ENCODE data around the gene UBR2.
A peak's percentile ranks its signal among the peaks of the same experiment; 100 is the strongest.

UBR2 gene

DNA sequence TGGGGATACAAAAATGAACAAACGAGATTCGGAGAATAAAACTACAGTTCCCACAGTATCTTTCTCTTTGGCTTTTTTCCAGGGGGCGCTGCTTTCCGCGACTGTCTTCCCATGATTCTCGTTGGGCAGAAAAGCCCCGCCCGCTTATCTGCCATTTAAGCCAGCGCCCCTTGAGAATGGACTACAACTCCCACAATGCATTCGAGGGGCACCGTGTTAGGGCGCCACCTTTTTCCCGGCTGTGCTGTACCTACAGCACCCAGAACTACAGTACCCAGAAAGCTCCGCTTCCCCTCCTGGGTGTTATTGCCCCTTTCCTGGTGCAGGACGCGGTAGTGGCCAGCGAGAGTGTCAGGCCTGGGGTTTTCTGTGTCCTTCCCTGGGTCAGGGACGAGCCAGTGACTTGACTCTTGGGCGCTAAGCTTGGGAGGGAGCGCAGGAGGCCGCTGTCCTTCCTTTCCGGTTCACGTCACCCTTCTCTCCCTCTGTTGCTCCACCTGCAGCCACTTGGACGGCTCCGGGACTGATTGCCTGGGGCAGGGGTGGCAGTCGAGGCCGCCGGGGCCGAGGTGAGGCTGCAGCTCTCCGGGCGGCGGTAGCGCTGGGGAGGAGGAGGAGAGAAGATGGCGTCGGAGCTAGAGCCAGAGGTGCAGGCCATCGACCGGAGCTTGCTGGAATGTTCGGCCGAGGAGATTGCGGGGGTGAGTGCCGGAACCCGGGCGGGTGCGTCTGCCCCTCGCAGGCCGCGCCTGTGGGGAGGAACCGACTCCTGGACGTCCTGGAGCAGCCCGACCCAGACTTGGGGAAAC, at the start of gene UBR2:
TSS of gene UBR2 (plus strand) at position 333 of the 809 bp plus-strand sequence. CDS start at position 624, 291 bp downstream.
- peak; percentile 96 for DNase-seq

GRCh38 chr6:42514745-42515144, 49.1 kb upstream of the UBR2 start:
- DNase-seq = no peak

DNA sequence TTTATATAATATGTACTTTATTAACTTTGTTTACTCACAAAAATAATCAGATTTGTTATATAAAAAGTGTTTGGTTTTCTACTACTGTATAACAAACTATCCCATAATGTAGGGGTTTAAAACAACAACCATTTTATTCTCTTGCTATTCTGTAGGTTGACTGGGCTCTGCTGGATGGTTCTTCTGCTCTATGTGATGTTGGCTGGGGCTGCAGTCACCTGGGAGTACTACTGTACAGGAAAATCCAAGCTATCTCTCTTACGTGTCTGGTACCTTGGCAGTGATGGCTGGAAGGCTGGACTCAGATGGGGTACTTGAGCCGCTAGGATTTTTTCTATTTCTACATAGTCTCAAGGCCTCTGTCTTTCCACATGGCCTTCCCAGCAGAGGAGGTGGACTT, 44.0 kb upstream of the UBR2 start:
- no peak for DNase-seq

DNA sequence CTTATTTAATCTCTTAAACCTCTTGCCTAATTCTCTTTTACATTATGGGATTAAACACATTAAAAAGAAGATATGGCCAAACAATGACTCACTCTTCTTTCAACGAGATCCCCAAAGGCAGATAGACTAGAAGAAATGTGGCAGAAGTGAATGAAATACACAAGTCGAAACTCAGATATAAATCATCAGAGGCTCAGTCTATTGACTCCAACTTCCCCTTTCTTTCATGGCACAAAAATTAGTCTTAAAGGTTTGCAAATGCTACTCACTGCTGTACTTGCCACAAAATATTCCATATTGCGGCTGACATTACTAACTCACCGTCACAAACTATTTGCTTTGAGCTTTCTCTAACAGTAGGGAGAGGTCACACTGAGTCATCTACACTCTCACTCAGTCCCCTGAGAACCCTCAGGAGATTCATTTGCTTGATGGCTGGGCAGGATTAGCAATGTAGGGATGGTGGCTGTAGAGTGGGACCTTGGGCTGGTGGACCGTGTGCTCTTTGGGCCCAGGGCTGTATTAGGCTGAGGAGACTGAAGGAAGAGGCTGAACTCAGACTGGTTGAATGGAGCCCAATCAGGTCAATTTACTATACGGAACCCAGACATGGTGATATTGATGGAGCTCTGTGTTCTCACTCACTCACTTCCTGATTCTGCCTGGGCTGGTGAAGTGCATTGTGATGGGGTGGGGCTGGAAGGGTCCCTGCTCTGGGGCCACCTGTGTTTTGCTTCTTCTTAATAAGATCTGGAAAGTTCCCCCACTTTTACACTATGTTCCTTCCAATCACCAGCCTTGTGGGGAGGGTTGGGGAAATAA, 42.8 kb upstream of the UBR2 start:
- no peak for DNase-seq

- DNase-seq = no peak
Observed at GRCh38 chr6:42522036-42522435, 41.8 kb upstream of the UBR2 start.

DNA sequence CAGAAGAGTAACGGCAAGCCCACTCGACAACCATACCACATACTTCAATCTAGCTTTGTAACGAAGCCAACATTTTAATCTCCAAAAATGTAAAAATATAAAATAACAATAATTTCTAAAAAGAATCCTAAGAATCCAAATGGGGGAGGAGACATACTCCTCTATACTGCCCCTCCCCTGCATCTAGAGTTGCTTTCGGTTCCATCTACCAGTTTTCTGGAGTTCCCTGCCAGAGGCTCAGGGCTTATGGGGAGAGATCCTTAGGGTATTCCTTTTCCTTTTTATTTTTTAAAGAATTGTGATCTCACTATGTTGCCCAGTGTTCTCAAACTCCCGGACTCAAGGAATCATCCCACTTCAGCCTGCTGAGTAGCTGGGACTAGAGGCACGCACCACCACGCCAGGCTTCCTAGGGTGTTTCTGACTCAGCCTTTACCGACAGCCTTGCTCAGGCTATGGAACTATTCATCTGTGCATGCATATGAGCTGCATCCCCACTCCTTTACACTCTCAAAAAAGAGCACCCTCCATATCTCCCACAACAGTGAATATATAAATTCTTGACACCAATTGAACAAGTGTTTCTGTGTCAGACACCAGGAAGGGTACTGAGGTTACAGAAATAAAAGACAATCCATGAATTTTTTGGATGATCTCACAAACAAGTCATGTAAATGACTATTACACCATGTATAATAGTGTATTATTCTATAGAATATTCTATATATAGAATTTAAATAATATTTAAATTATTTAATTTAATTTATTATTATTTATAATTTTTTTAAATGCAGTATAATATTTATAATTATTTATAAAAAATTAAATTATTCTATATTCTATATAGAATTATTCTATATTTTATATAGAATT, 40.7 kb upstream of the UBR2 start:
- DNase-seq = no peak

- no peak for DNase-seq
Observed at GRCh38 chr6:42525206-42525605, 38.6 kb upstream of the UBR2 start.

- DNase-seq = no peak
Observed at GRCh38 chr6:42526616-42527015, 37.2 kb upstream of the UBR2 start.

DNA sequence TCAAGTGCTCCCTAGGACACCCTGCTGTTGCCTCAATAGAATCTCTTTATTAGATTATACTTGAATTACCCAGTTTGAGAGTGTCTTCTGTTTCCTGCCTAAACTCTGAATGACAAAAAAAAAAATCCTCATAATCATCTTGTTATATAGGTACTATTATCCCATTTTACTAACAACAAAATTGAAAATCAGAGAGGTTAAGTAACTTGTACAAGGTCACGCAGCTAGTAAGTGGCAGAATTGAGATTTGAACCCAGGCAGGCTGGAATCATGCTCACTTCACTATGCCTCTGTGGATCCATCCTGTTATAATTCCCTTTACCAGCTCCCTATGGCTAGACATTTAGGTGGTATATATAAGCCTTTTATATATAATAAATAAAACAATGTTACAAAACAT, 36.6 kb upstream of the UBR2 start:
- no peak for DNase-seq

DNA sequence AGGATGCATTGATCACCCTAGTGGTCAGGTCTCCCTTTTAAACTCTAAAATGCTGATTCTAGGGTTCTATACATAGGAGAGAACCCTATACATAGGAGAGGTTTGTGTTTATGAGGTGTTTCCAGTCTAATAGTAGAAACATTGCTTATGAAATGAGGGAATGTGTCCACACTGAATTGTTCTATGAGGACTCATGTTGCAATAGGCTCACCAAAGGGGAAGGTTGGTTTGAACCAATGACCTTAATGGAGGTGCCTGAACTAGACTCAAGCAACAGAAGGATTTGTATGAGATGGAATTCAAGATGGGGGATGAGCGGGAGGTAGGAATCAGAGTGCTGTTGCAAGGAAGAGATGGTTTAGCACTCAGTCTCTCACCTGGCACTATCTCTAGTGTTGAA, 33.5 kb upstream of the UBR2 start:
- DNase-seq = no peak

DNA sequence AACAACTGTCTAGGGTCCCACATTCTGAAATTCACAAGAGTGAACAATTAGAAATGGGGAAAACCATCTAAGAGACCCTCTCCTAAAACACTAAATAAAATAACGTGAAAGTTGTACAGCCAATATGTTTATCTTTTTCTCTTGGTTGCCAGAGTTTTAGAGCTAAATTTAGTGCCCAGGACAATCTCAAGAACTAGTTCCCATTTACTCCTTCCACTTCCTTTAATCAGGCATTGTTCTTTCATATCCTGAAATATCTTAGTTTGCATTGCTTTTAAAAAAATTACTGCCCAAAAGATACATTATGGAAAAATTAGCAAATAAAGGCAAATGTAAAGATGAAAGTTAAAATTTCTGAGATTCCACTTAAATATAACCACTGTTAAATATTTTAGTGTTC, 33.1 kb upstream of the UBR2 start:
- no peak for DNase-seq

GRCh38 chr6:42532038-42532669, 31.7 kb upstream of the UBR2 start:
- DNase-seq = no peak

GRCh38 chr6:42533794-42534193, 30.0 kb upstream of the UBR2 start:
- DNase-seq = no peak

GRCh38 chr6:42537536-42537935, 26.3 kb upstream of the UBR2 start:
- DNase-seq = no peak

- DNase-seq = no peak
Observed at GRCh38 chr6:42539135-42539534, 24.7 kb upstream of the UBR2 start.

DNA sequence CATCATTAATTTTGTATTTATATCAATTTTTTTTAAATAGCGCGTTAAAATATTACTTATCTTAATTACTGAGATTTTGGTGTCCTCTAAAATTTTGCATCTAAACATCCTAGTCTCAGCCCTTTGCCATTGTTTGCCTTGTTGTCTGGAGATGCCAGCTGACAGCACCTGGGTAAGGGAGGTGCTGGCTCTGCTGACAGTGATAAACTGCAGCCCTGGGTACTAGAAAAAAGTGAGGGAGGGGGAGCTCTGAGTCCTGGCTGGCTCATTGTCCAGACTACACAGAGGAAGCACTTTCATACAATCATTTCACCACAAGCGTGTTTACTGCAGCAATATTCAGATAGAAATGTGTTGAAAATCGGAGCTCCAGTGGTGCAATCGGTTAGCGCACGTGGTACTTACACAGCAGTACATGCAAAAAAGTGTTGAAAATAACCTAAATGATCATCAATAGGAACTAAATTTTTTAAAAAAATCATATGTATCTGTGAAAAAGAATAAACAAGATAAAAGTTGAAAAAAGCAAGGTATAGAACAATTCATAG, 18.5 kb upstream of the UBR2 start:
- no peak for DNase-seq

DNA sequence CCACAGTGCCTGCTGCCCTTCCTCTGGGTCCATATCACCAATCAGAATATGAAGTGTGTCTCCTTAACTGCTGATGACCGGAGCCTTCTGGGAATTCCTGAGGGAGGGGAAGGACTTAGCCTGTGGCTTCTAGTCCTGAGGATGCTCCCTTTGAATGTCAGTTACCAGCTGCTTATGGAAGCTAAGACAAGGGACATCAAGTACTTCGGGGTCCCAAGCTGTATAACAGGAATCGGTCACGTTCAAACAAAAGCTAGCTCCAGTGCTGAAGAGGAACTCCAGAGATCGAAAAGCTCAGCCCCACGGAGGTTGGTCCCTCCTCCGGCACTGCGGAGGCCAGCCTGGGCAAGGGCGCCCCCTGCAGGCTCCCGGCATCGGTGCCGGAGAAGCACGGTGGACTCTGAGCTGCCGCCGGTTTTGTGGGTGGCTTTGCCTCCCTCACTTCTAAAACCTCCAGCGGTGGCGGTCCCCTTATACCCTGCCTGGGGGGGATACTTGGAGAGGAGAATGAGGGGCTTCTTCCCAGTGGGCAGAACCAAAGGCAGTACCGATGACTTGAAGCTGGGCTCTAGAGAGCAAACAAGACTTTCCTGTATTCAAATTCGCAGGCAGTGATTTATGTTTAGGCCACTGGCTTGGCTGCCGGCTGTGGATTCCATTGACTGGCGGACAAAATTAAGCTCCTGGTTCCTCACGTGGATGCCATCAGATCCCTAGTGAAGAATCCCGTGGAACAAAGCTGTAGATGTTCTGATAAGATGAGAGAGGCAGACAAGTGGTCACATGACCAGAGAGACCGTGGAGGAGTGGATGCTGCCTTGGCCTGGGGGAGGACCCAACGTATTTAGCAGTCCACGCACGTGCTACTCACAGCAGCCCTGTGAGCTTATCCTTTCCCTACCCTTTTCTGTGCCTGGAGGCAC, 16.2 kb upstream of the UBR2 start:
- peak; percentile 37 for DNase-seq

DNA sequence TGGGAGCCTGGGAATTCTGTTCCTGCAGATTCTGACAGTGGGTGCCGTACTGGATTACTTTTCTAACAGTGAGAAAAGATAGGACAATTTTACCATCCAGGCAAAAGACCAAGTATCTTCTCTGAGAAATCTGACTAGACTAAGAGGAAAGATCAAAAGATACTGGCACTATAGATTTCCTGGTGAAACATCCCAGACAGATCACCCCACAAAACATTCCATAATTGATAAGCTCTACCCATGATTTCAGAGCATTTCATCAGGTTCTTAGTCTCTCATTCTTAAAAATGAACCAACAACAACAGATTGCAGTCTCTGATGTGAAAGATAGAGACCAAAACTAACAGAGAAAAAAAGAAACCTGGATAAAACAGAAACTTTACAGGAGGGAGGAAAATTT, 13.6 kb upstream of the UBR2 start:
- no peak for DNase-seq

DNA sequence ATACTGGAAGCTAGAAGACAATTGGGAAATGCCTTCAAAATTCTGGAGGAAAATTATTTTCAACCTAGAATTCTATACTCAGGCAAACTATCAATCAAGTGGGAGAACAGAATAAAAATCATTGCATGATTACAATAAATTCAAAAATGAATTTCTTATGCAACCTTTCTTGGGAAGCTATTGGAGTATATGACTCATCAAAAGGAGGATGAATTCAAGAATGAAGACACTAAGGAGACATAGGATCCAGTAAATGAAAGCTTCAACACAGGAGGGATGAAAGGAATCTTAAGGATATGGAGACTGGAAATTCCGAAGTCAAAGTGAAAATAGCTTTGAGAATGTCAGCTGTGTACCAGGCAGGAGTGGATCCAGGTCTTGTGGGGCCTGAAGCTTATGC, 12.6 kb upstream of the UBR2 start:
- no peak for DNase-seq

DNA sequence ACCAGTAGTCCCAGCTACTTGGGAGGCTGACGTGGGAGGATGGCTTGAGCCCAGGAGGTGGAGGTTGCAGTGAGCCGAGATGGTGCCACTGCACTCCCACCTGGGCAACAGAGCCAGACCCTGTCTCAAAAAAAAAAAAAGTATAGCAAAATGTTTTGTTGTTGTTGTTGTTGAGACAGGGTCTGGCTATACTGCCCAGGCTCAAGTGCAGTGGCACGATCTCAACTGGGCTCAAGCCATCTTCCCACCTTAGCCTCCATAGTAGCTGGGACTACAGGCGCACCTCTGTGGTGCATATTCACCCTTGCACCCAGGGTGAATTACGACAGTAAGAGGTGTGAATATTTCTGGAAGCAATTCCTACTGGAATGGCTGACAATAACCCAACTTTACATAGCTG, 11.4 kb upstream of the UBR2 start:
- no peak for DNase-seq

All from NCI-H524 treated with DMSO at 0.1 percent for 48 hours (cell line).